ENCODE results near the gene BACH2. TPM values are rescaled to one million over a fixed set of nuclear protein-coding genes. Genes with fewer than 3 reads are reported as not detected.
"Not testable (repeated sequence)": the region's sequence is repeated elsewhere in the genome, so short reads cannot be mapped to it uniquely, and the experiment has no call there.

Gene BACH2
- total RNA-seq, 2 experiments from 2014 or later = 157 to 170 TPM

DNA sequence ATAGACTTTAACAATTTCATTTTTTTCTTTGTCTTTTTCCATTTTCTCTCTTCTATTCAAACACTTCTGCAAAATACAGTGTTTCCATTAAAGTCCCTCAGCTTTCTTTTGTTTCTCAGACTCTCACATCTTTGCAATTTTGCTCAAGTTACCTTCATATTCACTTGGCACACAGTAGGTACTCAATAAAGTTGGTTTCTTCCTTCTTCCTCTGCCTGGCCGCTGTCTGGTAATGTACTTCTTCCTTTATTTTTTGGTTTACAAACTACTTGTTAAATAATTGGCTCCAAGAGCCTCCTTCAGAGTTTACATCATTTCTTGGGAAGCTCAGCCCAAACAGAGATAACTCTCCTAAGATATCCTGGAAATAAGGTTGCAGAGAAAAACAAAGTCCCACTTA is 321.3 kb downstream of the BACH2 start:
- ATAC-seq (ENCODE audit: poor library complexity) = no peak
- H3K27ac Mint-ChIP-seq = peak overlapping the region; percentile 43
- H3K4me3 Mint-ChIP-seq = no peak overlapping the region
- H3K36me3 Mint-ChIP-seq (ENCODE audit: low read depth) = peaks cover 23% of the 10 kb centered on the region
- no peak for DNase-seq
- TF ChIP-seq, protein P1, sequence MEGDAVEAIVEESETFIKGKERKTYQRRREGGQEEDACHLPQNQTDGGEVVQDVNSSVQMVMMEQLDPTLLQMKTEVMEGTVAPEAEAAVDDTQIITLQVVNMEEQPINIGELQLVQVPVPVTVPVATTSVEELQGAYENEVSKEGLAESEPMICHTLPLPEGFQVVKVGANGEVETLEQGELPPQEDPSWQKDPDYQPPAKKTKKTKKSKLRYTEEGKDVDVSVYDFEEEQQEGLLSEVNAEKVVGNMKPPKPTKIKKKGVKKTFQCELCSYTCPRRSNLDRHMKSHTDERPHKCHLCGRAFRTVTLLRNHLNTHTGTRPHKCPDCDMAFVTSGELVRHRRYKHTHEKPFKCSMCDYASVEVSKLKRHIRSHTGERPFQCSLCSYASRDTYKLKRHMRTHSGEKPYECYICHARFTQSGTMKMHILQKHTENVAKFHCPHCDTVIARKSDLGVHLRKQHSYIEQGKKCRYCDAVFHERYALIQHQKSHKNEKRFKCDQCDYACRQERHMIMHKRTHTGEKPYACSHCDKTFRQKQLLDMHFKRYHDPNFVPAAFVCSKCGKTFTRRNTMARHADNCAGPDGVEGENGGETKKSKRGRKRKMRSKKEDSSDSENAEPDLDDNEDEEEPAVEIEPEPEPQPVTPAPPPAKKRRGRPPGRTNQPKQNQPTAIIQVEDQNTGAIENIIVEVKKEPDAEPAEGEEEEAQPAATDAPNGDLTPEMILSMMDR (IDR thresholded peaks at IDR 0.05) = no peak
- Histone ChIP-seq H3K27me3 (ENCODE audit: control insufficient read depth in 1 of 2, insufficient read depth in 2 of 2, low read length in 2 of 2) (no peaks in the 10 kb centered on the region), H3K4me1 (ENCODE audit: insufficient read depth, low read length) (peaks cover 8% of the 10 kb centered on the region), H3K4me3 (ENCODE audit: low read length) (no peak overlapping the region), H3K27ac (ENCODE audit: low read depth in 1 of 2, low read length in 2 of 2) (no peak overlapping the region), H3K9me3 (ENCODE audit: control insufficient read depth in 1 of 2, insufficient read depth in 1 of 2, low read length in 2 of 2) (no peaks in the 10 kb centered on the region), H3K36me3 (ENCODE audit: insufficient read depth, low read length) (peaks cover 3% of the 10 kb centered on the region)
- H3K4me1 Mint-ChIP-seq (ENCODE audit: low read depth) = peaks cover 32% of the 10 kb centered on the region
- ChIA-PET CTCF (no interaction called here), POLR2A (interaction anchor here (1.7 kb wide), 1 partner anchor 23 kb away, joined by 6 read pairs; no protein-coding TSS in a partner anchor)
- no peaks in the 10 kb centered on the region for H3K9me3 Mint-ChIP-seq
- intact Hi-C loops (cut with DNase I, micrococcal nuclease) = no loop called here
- H3K27me3 Mint-ChIP-seq = no peaks in the 10 kb centered on the region

DNA sequence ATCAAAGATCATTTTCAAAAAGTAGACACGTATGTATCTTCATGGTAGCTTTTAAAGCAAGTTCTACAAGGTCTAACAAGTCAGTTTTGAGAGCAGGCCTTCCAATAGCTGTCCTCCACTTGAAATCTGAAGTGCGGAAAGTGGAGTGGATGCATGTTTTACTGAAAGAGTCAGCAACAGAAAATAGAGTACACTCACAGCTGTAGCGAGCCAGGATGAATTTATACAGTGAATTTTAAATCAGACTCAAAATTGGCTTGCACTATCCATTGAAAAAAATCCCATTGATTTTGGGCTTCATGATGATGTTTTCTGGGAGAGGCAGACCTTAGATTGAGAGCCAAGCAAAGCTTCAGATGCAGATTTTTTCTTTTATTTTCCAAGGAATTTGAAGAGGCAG is 321.8 kb downstream of the BACH2 start:
- ATAC-seq (ENCODE audit: poor library complexity) (no peak), DNase-seq (no peak)
- TF ChIP-seq, protein P1 (IDR thresholded peaks at IDR 0.05) = no peak
- H3K27me3 Mint-ChIP-seq = no peaks in the 10 kb centered on the region
- peaks cover 21% of the 10 kb centered on the region for H3K36me3 Mint-ChIP-seq (ENCODE audit: low read depth)
- H3K27ac Mint-ChIP-seq = no peak overlapping the region
- intact Hi-C loops (cut with DNase I, micrococcal nuclease) = loop anchor here in 1 of 2 experiments (5.0 kb wide), 2 partner anchors 202 to 322 kb away; partner anchors contain the start of gene BACH2
- CTCF ChIA-PET = interaction anchor here (0.6 kb wide), 1 partner anchor 971 kb away, joined by 3 read pairs; no protein-coding TSS in a partner anchor
- no peaks in the 10 kb centered on the region for H3K9me3 Mint-ChIP-seq
- H3K4me3 ChIP-seq (ENCODE audit: low read length) = no peak overlapping the region
- no peaks in the 10 kb centered on the region for H3K9me3 ChIP-seq (ENCODE audit: control insufficient read depth in 1 of 2, insufficient read depth in 1 of 2, low read length in 2 of 2)
- H3K27ac ChIP-seq (ENCODE audit: low read depth in 1 of 2, low read length in 2 of 2) = no peak overlapping the region
- peaks cover 32% of the 10 kb centered on the region for H3K4me1 Mint-ChIP-seq (ENCODE audit: low read depth)
- no peaks in the 10 kb centered on the region for H3K27me3 ChIP-seq (ENCODE audit: control insufficient read depth in 1 of 2, insufficient read depth in 2 of 2, low read length in 2 of 2)
- peaks cover 5% of the 10 kb centered on the region for H3K4me1 ChIP-seq (ENCODE audit: insufficient read depth, low read length)
- H3K36me3 ChIP-seq (ENCODE audit: insufficient read depth, low read length) = peaks cover 3% of the 10 kb centered on the region
- POLR2A ChIA-PET = interaction anchor here (1.7 kb wide), 1 partner anchor 22 kb away, joined by 6 read pairs; no protein-coding TSS in a partner anchor
- no peak overlapping the region for H3K4me3 Mint-ChIP-seq

DNA sequence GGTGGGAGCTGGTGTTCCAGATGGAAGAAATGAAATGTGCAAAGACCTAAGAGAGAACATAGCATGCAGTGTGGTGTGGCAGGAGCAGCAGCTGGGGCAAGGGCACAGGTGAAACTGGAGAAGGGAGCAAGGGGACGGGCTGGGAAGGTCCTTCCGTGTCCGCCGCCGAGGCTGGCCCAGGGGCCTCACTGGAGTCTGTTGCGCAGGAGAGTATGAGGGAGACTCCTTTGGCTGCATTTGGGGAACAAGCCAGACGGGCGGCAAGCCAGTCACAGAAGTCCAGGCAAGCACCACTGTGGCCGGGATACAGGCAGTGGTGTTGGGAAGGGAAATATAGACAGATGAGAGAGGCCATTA is 324.6 kb downstream of the BACH2 start:
- Mint-ChIP-seq H3K9me3 (no peaks in the 10 kb centered on the region), H3K36me3 (ENCODE audit: low read depth) (peaks cover 26% of the 10 kb centered on the region), H3K4me3 (peak overlapping the region; percentile 6), H3K27ac (no peak overlapping the region), H3K27me3 (no peaks in the 10 kb centered on the region), H3K4me1 (ENCODE audit: low read depth) (peaks cover 46% of the 10 kb centered on the region)
- Histone ChIP-seq H3K4me3 (ENCODE audit: low read length) (no peak overlapping the region), H3K27me3 (ENCODE audit: control insufficient read depth in 1 of 2, insufficient read depth in 2 of 2, low read length in 2 of 2) (no peaks in the 10 kb centered on the region), H3K36me3 (ENCODE audit: insufficient read depth, low read length) (peaks cover 7% of the 10 kb centered on the region), H3K27ac (ENCODE audit: low read depth in 1 of 2, low read length in 2 of 2) (no peak overlapping the region), H3K9me3 (ENCODE audit: control insufficient read depth in 1 of 2, insufficient read depth in 1 of 2, low read length in 2 of 2) (no peaks in the 10 kb centered on the region), H3K4me1 (ENCODE audit: insufficient read depth, low read length) (peaks cover 5% of the 10 kb centered on the region)
- POLR2A ChIA-PET = interaction anchor here (1.3 kb wide), 1 partner anchor 17 kb away, joined by 3 read pairs; no protein-coding TSS in a partner anchor
- CTCF ChIA-PET = no interaction called here
- DNase-seq = no peak
- intact Hi-C loops (cut with DNase I, micrococcal nuclease) = loop anchor here in 1 of 2 experiments (5.0 kb wide), 2 partner anchors 205 to 325 kb away; partner anchors contain the start of gene BACH2
- ATAC-seq (ENCODE audit: poor library complexity) = no peak
- TF ChIP-seq, protein P1 (IDR thresholded peaks at IDR 0.05) = no peak

DNA sequence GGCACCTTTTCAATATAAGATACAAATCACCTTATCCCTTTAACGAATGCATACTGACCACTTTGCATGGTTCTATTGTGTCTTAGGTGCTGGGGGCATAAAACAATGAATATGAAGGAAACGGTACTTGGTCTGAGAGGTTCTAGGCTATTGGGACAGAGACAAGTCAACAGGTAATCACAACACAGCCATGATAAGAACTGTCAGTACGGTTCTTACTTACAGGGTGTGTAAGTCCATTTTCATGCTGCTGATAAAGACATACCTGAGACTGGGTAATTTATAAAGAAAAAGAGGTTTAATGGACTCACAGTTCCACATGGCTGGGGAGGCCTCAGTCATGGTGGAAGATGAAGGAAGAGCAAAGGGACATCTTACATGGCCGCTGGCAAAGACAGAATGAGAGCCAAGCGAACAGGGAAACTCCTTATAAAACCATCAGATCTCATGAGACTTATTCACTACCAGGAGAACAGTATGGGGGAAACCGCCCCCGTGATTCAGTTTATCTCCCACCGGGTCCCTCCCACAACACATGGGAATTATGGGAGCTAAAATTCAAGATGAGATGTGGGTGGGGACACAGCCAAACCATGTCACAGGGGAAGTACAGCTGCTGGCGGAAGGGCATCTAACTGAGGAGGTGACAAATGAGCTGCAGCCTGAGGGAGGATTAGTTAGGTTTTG is 325.2 kb downstream of the BACH2 start:
- Mint-ChIP-seq H3K4me1 (ENCODE audit: low read depth) (peaks cover 46% of the 10 kb centered on the region), H3K36me3 (ENCODE audit: low read depth) (peaks cover 31% of the 10 kb centered on the region)
- POLR2A ChIA-PET = interaction anchor here (1.3 kb wide), 1 partner anchor 17 kb away, joined by 3 read pairs; no protein-coding TSS in a partner anchor
- H3K9me3 ChIP-seq (ENCODE audit: control insufficient read depth in 1 of 2, insufficient read depth in 1 of 2, low read length in 2 of 2); DNase-seq; H3K36me3 ChIP-seq (ENCODE audit: insufficient read depth, low read length); H3K4me3 ChIP-seq (ENCODE audit: low read length); H3K27ac ChIP-seq (ENCODE audit: low read depth in 1 of 2, low read length in 2 of 2); H3K9me3 Mint-ChIP-seq; H3K27me3 ChIP-seq (ENCODE audit: control insufficient read depth in 1 of 2, insufficient read depth in 2 of 2, low read length in 2 of 2); H3K27ac Mint-ChIP-seq; H3K27me3 Mint-ChIP-seq; H3K4me1 ChIP-seq (ENCODE audit: insufficient read depth, low read length); ATAC-seq (ENCODE audit: poor library complexity); H3K4me3 Mint-ChIP-seq: not testable (repeated sequence)
- intact Hi-C loops (cut with DNase I, micrococcal nuclease) = loop anchor here in 1 of 2 experiments (5.0 kb wide), 2 partner anchors 206 to 326 kb away; partner anchors contain the start of gene BACH2
- CTCF ChIA-PET = interaction anchor here (1.3 kb wide), 1 partner anchor 31 kb away, joined by 3 read pairs; no protein-coding TSS in a partner anchor
